Esophagus squamous epithelium (tissue), 5 donors: ENCODE results near the gene DUSP28. TPM values are rescaled to one million over a fixed set of nuclear protein-coding genes. Genes with fewer than 3 reads are reported as not detected.

ENCODE experiments used
- DNase-seq: peaks from one replicate; lab custom pipeline; 2025; lab: John Stamatoyannopoulos, UW
- H3K27ac ChIP-seq, 4 donors: fragments of 200-600 bp; sonication (generic); one replicate each; pipeline ENCODE4 v1.5.1; 2016 to 2019; ENCODE audit warnings: mild to moderate bottlenecking in 1 of 4
- H3K27me3 ChIP-seq, 4 donors: fragments of 200-600 bp; sonication (generic); 1 replicate in 3 of 4; 2 replicates in 1 of 4; pipeline versions ENCODE4 v1.5.1 to v1.6.0; 2017 to 2021; ENCODE audit warnings: antibody characterized with exemption in 1 of 4
- H3K36me3 ChIP-seq, 3 donors: fragments of 200-600 bp; sonication (generic); one replicate each; pipeline ENCODE4 v1.5.1; 2016 to 2019
- H3K4me1 ChIP-seq, 3 donors: fragments of 200-600 bp; sonication (generic); one replicate each; pipeline ENCODE4 v1.5.1; 2017 to 2019
- H3K4me3 ChIP-seq, 4 donors: fragments of 200-600 bp; sonication (generic); 1 replicate in 3 of 4; 2 replicates in 1 of 4; pipeline ENCODE4 v1.5.1; 2016 to 2019; ENCODE audit warnings: mild to moderate bottlenecking in 2 of 4, moderate library complexity in 1 of 4
- H3K9me3 ChIP-seq, 3 donors: fragments of 200-600 bp; sonication (generic); one replicate each; pipeline ENCODE4 v1.5.1; 2016 to 2019
- CTCF ChIP-seq, 6 experiments: fragments of 450-650 bp in 4 of 6; fragments of 200-600 bp in 2 of 6; sonication (generic) in 2 of 6; IDR thresholded peaks; one replicate each; pipeline ENCODE4 v1.5.1; 2016 to 2019; ENCODE audit warnings: antibody characterized with exemption in 6 of 6, mild to moderate bottlenecking in 4 of 6, moderate library complexity in 4 of 6
- POLR2A ChIP-seq, 4 donors: fragments of 450-650 bp; IDR thresholded peaks; one replicate each; pipeline ENCODE4 v1.6.1; 2017; ENCODE audit warnings: antibody characterized with exemption in 4 of 4, mild to moderate bottlenecking in 4 of 4, moderate library complexity in 3 of 4
- WGBS, 2 donors: methylation state at CpG; one replicate each; pipeline ENCODE4 v1.1.5; 2018; 5-methylcytosine and 5-hydroxymethylcytosine counted together
- intact Hi-C: fragments of 100-400 bp; cut with DNase I; formaldehyde crosslinking; loops from one replicate; pipeline ENCODE4 v1.15.0; 2022
- total RNA-seq, 4 donors: library from RNA; depleted of rRNA; stranded (reverse); fragments of >200 nt; gene quantifications; one replicate each; pipeline ENCODE4 v1.1.0, GENCODE V29; 2016
- donor health status: DM: yes; HTN: yes; CAD: no.

Gene DUSP28
- total RNA-seq, 4 donors from 2014 or later = 2.0 to 10.5 (median 5.3) TPM

GRCh38 chr2:240596491-240596931 lies 36.4 kb downstream of the DUSP28 start:
- 85% methylated on average over 12 of the region's 23 CpGs; no CpG with 5 or more reads in 1 of the 2 donors for WGBS, 2 donors
- Histone ChIP-seq H3K27ac (peak overlapping the region in 2 of 4 donors; percentile 17 to 28), H3K9me3 (no peaks in the 10 kb centered on the region), H3K27me3 (no peaks in the 10 kb centered on the region), H3K4me3 (no peak overlapping the region), H3K36me3 (peaks cover 13 to 100% (median 13%) of the 10 kb centered on the region in 3 donors), H3K4me1 (peaks cover 0 to 28% (median 6%) of the 10 kb centered on the region in 3 donors)
- TF ChIP-seq CTCF (IDR thresholded peaks at IDR 0.05) = no peak
- TF ChIP-seq POLR2A (IDR thresholded peaks at IDR 0.05) = no peak
- intact Hi-C loops = no loop called here
- DNase-seq = no peak

- WGBS, 2 donors = 74 to 80% methylated on average over 4 to 6 of the region's 10 CpGs
- H3K27me3 ChIP-seq = no peaks in the 10 kb centered on the region
- H3K4me3 ChIP-seq = no peak overlapping the region
- TF ChIP-seq POLR2A (IDR thresholded peaks at IDR 0.05) (no peak), CTCF (IDR thresholded peaks at IDR 0.05) (no peak)
- no peaks in the 10 kb centered on the region for H3K9me3 ChIP-seq
- no peak for DNase-seq
- H3K36me3 ChIP-seq = peaks cover 13 to 100% (median 13%) of the 10 kb centered on the region in 3 donors
- intact Hi-C loops = no loop called here
- H3K4me1 ChIP-seq = peaks cover 0 to 28% (median 6%) of the 10 kb centered on the region in 3 donors
- peak overlapping the region in 1 of 4 donors; percentile 17 for H3K27ac ChIP-seq
Measured at GRCh38 chr2:240597054-240597418, 36.9 kb downstream of the DUSP28 start.

GRCh38 chr2:240597419-240598181 lies 37.4 kb downstream of the DUSP28 start:
- 93 to 100% methylated on average over 3 to 9 of the region's 22 CpGs for WGBS, 2 donors
- Histone ChIP-seq H3K4me1 (peaks cover 0 to 28% (median 6%) of the 10 kb centered on the region in 3 donors), H3K9me3 (no peaks in the 10 kb centered on the region), H3K27me3 (no peaks in the 10 kb centered on the region), H3K27ac (no peak overlapping the region), H3K36me3 (peaks cover 13 to 100% (median 13%) of the 10 kb centered on the region in 3 donors), H3K4me3 (no peak overlapping the region)
- intact Hi-C loops = no loop called here
- no peak for DNase-seq
- TF ChIP-seq POLR2A (IDR thresholded peaks at IDR 0.05) (no peak), CTCF (IDR thresholded peaks at IDR 0.05) (no peak)

- Histone ChIP-seq H3K4me1 (peaks cover 0 to 28% (median 6%) of the 10 kb centered on the region in 3 donors), H3K27ac (no peak overlapping the region), H3K36me3 (peaks cover 13 to 92% (median 13%) of the 10 kb centered on the region in 3 donors), H3K27me3 (no peaks in the 10 kb centered on the region), H3K4me3 (no peak overlapping the region), H3K9me3 (no peaks in the 10 kb centered on the region)
- DNase-seq = no peak
- TF ChIP-seq CTCF (IDR thresholded peaks at IDR 0.05) (no peak), POLR2A (IDR thresholded peaks at IDR 0.05) (no peak)
- WGBS, 2 donors = 98% methylated on average over 7 of the region's 17 CpGs; no CpG with 5 or more reads in 1 of the 2 donors
- intact Hi-C loops = no loop called here
Measured at GRCh38 chr2:240598311-240598911, 38.3 kb downstream of the DUSP28 start.

- no peaks in the 10 kb centered on the region for H3K9me3 ChIP-seq
- no peak for TF ChIP-seq CTCF (IDR thresholded peaks at IDR 0.05)
- no peaks in the 10 kb centered on the region for H3K27me3 ChIP-seq
- H3K4me1 ChIP-seq = peaks cover 0 to 28% (median 6%) of the 10 kb centered on the region in 3 donors
- WGBS, 2 donors = 91 to 92% methylated on average over 6 to 9 of the region's 11 CpGs
- H3K36me3 ChIP-seq = peaks cover 13 to 84% (median 13%) of the 10 kb centered on the region in 3 donors
- DNase-seq = no peak
- no peak overlapping the region for H3K27ac ChIP-seq
- intact Hi-C loops = no loop called here
- H3K4me3 ChIP-seq = no peak overlapping the region
Measured at GRCh38 chr2:240599141-240599583, 39.0 kb downstream of the DUSP28 start.
